GM18873 (cell line): ENCODE results near the gene VWA2.

ENCODE experiments used
- ATAC-seq: cut with Tn5 transposase; IDR thresholded peaks from one replicate; pipeline ENCODE4 v1.9.1; 2021; ENCODE audit warnings: mild to moderate bottlenecking, moderate library complexity, moderate number of reproducible peaks; ENCODE audit not compliant: unreplicated experiment, low FRiP score

The VWA2 gene

GRCh38 chr10:114274616-114275453 lies 35.8 kb downstream of the VWA2 start:
- no peak for ATAC-seq

GRCh38 chr10:114276066-114276465 lies 37.0 kb downstream of the VWA2 start:
- no peak for ATAC-seq

- no peak for ATAC-seq
Observed at GRCh38 chr10:114276671-114277070, 37.6 kb downstream of the VWA2 start.

GRCh38 chr10:114278140-114278883 lies 39.3 kb downstream of the VWA2 start:
- ATAC-seq = no peak

- ATAC-seq = no peak
Observed at GRCh38 chr10:114278884-114279191, 39.8 kb downstream of the VWA2 start.

GRCh38 chr10:114279289-114279688 lies 40.2 kb downstream of the VWA2 start:
- ATAC-seq = no peak

- ATAC-seq = no peak
Observed at GRCh38 chr10:114279901-114280644, 41.0 kb downstream of the VWA2 start.

GRCh38 chr10:114281006-114281405 lies 42.0 kb downstream of the VWA2 start:
- ATAC-seq = no peak

- no peak for ATAC-seq
Observed at GRCh38 chr10:114281461-114281860, 42.4 kb downstream of the VWA2 start.

- ATAC-seq = no peak
Observed at GRCh38 chr10:114282526-114282925, 43.5 kb downstream of the VWA2 start.

- no peak for ATAC-seq
Observed at GRCh38 chr10:114283091-114283490, 44.0 kb downstream of the VWA2 start.

GRCh38 chr10:114283535-114284234 lies 44.6 kb downstream of the VWA2 start:
- ATAC-seq = no peak

- ATAC-seq = no peak
Observed at GRCh38 chr10:114284346-114285071, 45.5 kb downstream of the VWA2 start.

GRCh38 chr10:114285961-114286441 lies 46.9 kb downstream of the VWA2 start:
- no peak for ATAC-seq

GRCh38 chr10:114286921-114287320 lies 47.9 kb downstream of the VWA2 start:
- no peak for ATAC-seq

- ATAC-seq = no peak
Observed at GRCh38 chr10:114288424-114289095, 49.5 kb downstream of the VWA2 start.

GRCh38 chr10:114289096-114289436 lies 50.0 kb downstream of the VWA2 start:
- no peak for ATAC-seq

GRCh38 chr10:114290038-114290437 lies 51.0 kb downstream of the VWA2 start:
- no peak for ATAC-seq

- ATAC-seq = no peak
Observed at GRCh38 chr10:114291076-114291475, 52.0 kb downstream of the VWA2 start.
